Measurements from ENCODE around the gene PPP2CA.
"Not testable (repeated sequence)": the region's sequence is repeated elsewhere in the genome, so short reads cannot be mapped to it uniquely, and the experiment has no call there.

PPP2CA gene

GRCh38 chr5:134245692-134246091 is 19.8 kb upstream of the PPP2CA start:
- DNase-seq: no peak

GRCh38 chr5:134245101-134245604 is 19.3 kb upstream of the PPP2CA start:
- peak in 28 of 58 donors; percentile 3 to 41 (median 18) for DNase-seq

- peak in 26 of 58 donors; percentile 2 to 66 (median 28) for DNase-seq
These were observed 16.3 kb upstream of the PPP2CA start for GRCh38 chr5:134242146-134242545.

GRCh38 chr5:134240421-134240962 is 14.6 kb upstream of the PPP2CA start:
- peak in 36 of 58 donors; percentile 2 to 67 (median 34) for DNase-seq

- no peak for DNase-seq
These were observed 10.9 kb upstream of the PPP2CA start for GRCh38 chr5:134236820-134237219.

GRCh38 chr5:134236318-134236717 is 10.4 kb upstream of the PPP2CA start:
- DNase-seq: no peak

- DNase-seq: no peak
These were observed 2.8 kb upstream of the PPP2CA start for GRCh38 chr5:134228624-134229023.

GRCh38 chr5:134227776-134228175 is 1.9 kb upstream of the PPP2CA start:
- no peak for DNase-seq

GRCh38 chr5:134227259-134227658 is 1.4 kb upstream of the PPP2CA start:
- DNase-seq: peak in 37 of 58 donors; percentile 8 to 54 (median 26)

GRCh38 chr5:134226441-134227192 is 744 bp upstream of the PPP2CA start:
- DNase-seq: peak in 11 of 58 donors; percentile 20 to 71 (median 56)

GRCh38 chr5:134224888-134225779 is 739 bp downstream of the PPP2CA start:
- peak in 45 of 58 donors; percentile 12 to 81 (median 53) for DNase-seq

- no peak for DNase-seq
These were observed 2.2 kb downstream of the PPP2CA start for GRCh38 chr5:134223406-134224248.

GRCh38 chr5:134221690-134222089 is 4.2 kb downstream of the PPP2CA start:
- not testable (repeated sequence) for DNase-seq

GRCh38 chr5:134215757-134216156 is 10.1 kb downstream of the PPP2CA start:
- DNase-seq: no peak

- not testable (repeated sequence) for DNase-seq
These were observed 14.4 kb downstream of the PPP2CA start for GRCh38 chr5:134211263-134212031.

GRCh38 chr5:134209477-134210245 is 16.2 kb downstream of the PPP2CA start:
- DNase-seq: no peak

- no peak for DNase-seq
These were observed 18.2 kb downstream of the PPP2CA start for GRCh38 chr5:134207696-134208095.

- DNase-seq: no peak
These were observed 19.2 kb downstream of the PPP2CA start for GRCh38 chr5:134206627-134207160.

- no peak for DNase-seq
These were observed 21.3 kb downstream of the PPP2CA start for GRCh38 chr5:134204575-134204974.
